Left ventricle myocardium inferior (tissue), 1 donor: Measurements from ENCODE around the gene KIF25. TPM values are rescaled to one million over a fixed set of nuclear protein-coding genes. Genes with fewer than 3 reads are reported as not detected.

Experiments
- DNase-seq: peaks from one replicate; pipeline ENCODE4 v3.0.0-alpha.2; 2020
- H3K27ac ChIP-seq: fragments of 200-600 bp; replicated peaks from 2 replicates; pipeline ENCODE4 v1.8.0; 2021
- H3K27me3 ChIP-seq: fragments of 200-600 bp; 2 replicates; pipeline ENCODE4 v1.8.0; 2021; ENCODE audit warnings: low read depth
- H3K36me3 ChIP-seq: fragments of 200-600 bp; 2 replicates; pipeline ENCODE4 v1.8.0; 2021
- H3K4me1 ChIP-seq: fragments of 200-600 bp; 2 replicates; pipeline ENCODE4 v1.8.0; 2021
- H3K4me3 ChIP-seq: fragments of 200-600 bp; 2 replicates; pipeline ENCODE4 v1.8.0; 2021; ENCODE audit warnings: mild to moderate bottlenecking, moderate library complexity
- H3K9me3 ChIP-seq: fragments of 200-600 bp; replicated peaks from 2 replicates; pipeline ENCODE4 v1.8.0; 2021
- CTCF ChIP-seq: fragments of 200-600 bp; IDR thresholded peaks from 2 replicates; pipeline ENCODE4 v1.8.0; 2021; ENCODE audit warnings: antibody characterized with exemption, mild to moderate bottlenecking, borderline replicate concordance
- intact Hi-C: fragments of 100-400 bp; cut with micrococcal nuclease; formaldehyde crosslinking; loops from one replicate; pipeline ENCODE4 v1.11.0; 2022
- total RNA-seq: library from RNA; stranded (reverse); fragmentation: NEBNext Ultra II Directional; extraction: Animal tissue kit (Norgen Biotek cat#: 25700); gene quantifications from one replicate; pipeline ENCODE4 v1.2.1, GENCODE V29; 2021
- donor health status: DM: no; HTN: yes; CAD: no; lungs with severe emphysema.

The KIF25 gene
- total RNA-seq, 1 donor from 2014 or later: 0.22 TPM

GRCh38 chr6:167952512-167952859 is 45.0 kb upstream of the KIF25 start:
- H3K4me1 ChIP-seq: peaks cover 51% of the 10 kb centered on the region
- no peak for DNase-seq
- no peaks in the 10 kb centered on the region for H3K27me3 ChIP-seq
- intact Hi-C loops: no loop called here
- no peaks in the 10 kb centered on the region for H3K9me3 ChIP-seq
- TF ChIP-seq CTCF: no peak
- H3K4me3 ChIP-seq: no peak overlapping the region
- peaks cover 87% of the 10 kb centered on the region for H3K36me3 ChIP-seq
- no peak overlapping the region for H3K27ac ChIP-seq

GRCh38 chr6:167953551-167953950 is 43.9 kb upstream of the KIF25 start:
- TF ChIP-seq CTCF: no peak
- Histone ChIP-seq H3K36me3 (peaks cover 78% of the 10 kb centered on the region), H3K27ac (peak overlapping the region; percentile 4), H3K4me3 (no peak overlapping the region), H3K9me3 (no peaks in the 10 kb centered on the region), H3K4me1 (peaks cover 61% of the 10 kb centered on the region), H3K27me3 (no peaks in the 10 kb centered on the region)
- intact Hi-C loops: no loop called here
- no peak for DNase-seq

GRCh38 chr6:167954151-167954550 is 43.3 kb upstream of the KIF25 start:
- no peaks in the 10 kb centered on the region for H3K9me3 ChIP-seq
- H3K36me3 ChIP-seq: peaks cover 72% of the 10 kb centered on the region
- no peak for TF ChIP-seq CTCF
- no peak for DNase-seq
- peak overlapping the region; percentile 4 for H3K27ac ChIP-seq
- peaks cover 63% of the 10 kb centered on the region for H3K4me1 ChIP-seq
- no peaks in the 10 kb centered on the region for H3K27me3 ChIP-seq
- intact Hi-C loops: no loop called here
- H3K4me3 ChIP-seq: no peak overlapping the region

GRCh38 chr6:167956491-167956890 is 41.0 kb upstream of the KIF25 start:
- no peak for DNase-seq
- peaks cover 49% of the 10 kb centered on the region for H3K36me3 ChIP-seq
- H3K4me3 ChIP-seq: no peak overlapping the region
- peaks cover 75% of the 10 kb centered on the region for H3K4me1 ChIP-seq
- no peaks in the 10 kb centered on the region for H3K27me3 ChIP-seq
- peak overlapping the region; percentile 13 for H3K27ac ChIP-seq
- intact Hi-C loops: no loop called here
- no peaks in the 10 kb centered on the region for H3K9me3 ChIP-seq
- no peak for TF ChIP-seq CTCF

GRCh38 chr6:167956983-167957492 is 40.4 kb upstream of the KIF25 start:
- intact Hi-C loops: no loop called here
- H3K4me3 ChIP-seq: no peak overlapping the region
- H3K4me1 ChIP-seq: peaks cover 76% of the 10 kb centered on the region
- H3K27me3 ChIP-seq: no peaks in the 10 kb centered on the region
- TF ChIP-seq CTCF: no peak
- DNase-seq: no peak
- peak overlapping the region; percentile 13 for H3K27ac ChIP-seq
- H3K36me3 ChIP-seq: peaks cover 45% of the 10 kb centered on the region
- H3K9me3 ChIP-seq: no peaks in the 10 kb centered on the region
